Measurements from ENCODE around the gene MUC5B. TPM values are rescaled to one million over a fixed set of nuclear protein-coding genes. Genes with fewer than 3 reads are reported as not detected.

MUC5B gene
- total RNA-seq, 1 donor from 2014 or later: not detected

GRCh38 chr11:1228101-1228821 is 5.4 kb downstream of the MUC5B start:
- Histone ChIP-seq H3K36me3 (ENCODE audit: insufficient read depth, low read length) (no peaks in the 10 kb centered on the region), H4K20me1 (ENCODE audit: insufficient read depth, low read length) (no peaks in the 10 kb centered on the region)

GRCh38 chr11:1228921-1229451 is 6.1 kb downstream of the MUC5B start:
- Histone ChIP-seq H3K27ac (ENCODE audit: low read depth, low read length) (no peak overlapping the region), H4K20me1 (ENCODE audit: insufficient read depth, low read length) (no peaks in the 10 kb centered on the region), H3K4me2 (ENCODE audit: low read length) (no peak overlapping the region), H3K79me2 (ENCODE audit: insufficient read depth, low read length) (no peaks in the 10 kb centered on the region), H3K4me1 (ENCODE audit: insufficient read depth, low read length) (no peaks in the 10 kb centered on the region), H3K4me3 (ENCODE audit: insufficient read depth, low read depth, low read length) (no peak overlapping the region), H3K27me3 (ENCODE audit: insufficient read depth, low read length) (no peaks in the 10 kb centered on the region), H2AFZ (ENCODE audit: low read depth, low read length) (no peak overlapping the region), H3K9ac (ENCODE audit: low read length) (no peak overlapping the region), H3K9me3 (ENCODE audit: insufficient read depth, low read depth, low read length) (no peaks in the 10 kb centered on the region), H3K36me3 (ENCODE audit: insufficient read depth, low read length) (no peaks in the 10 kb centered on the region)
- no peak for FAIRE-seq
- DNase-seq (ENCODE audit: low read depth): no peak
- no peak overlapping the region for H3K27ac Mint-ChIP-seq (ENCODE audit: unreplicated experiment)
- H3K4me1 Mint-ChIP-seq (ENCODE audit: low read depth, unreplicated experiment): no peaks in the 10 kb centered on the region
- no peaks in the 10 kb centered on the region for H3K36me3 Mint-ChIP-seq (ENCODE audit: low read depth, unreplicated experiment)
- no peak for TF ChIP-seq CTCF (IDR thresholded peaks at IDR 0.05; ENCODE audit: insufficient read depth, low read depth, low read length)
- no peak for TF ChIP-seq EZH2 (IDR thresholded peaks at IDR 0.05; ENCODE audit: insufficient read depth, low read length)
- no peaks in the 10 kb centered on the region for H3K9me3 Mint-ChIP-seq (ENCODE audit: unreplicated experiment)
- peaks cover 7% of the 10 kb centered on the region for H3K27me3 Mint-ChIP-seq (ENCODE audit: low read depth, unreplicated experiment)
- H3K4me3 Mint-ChIP-seq (ENCODE audit: unreplicated experiment): no peak overlapping the region

More at GRCh38 chr11:1228101-1228821, 5.4 kb downstream of the MUC5B start:
- H3K4me1 ChIP-seq (ENCODE audit: insufficient read depth, low read length): no peaks in the 10 kb centered on the region
- H2AFZ ChIP-seq (ENCODE audit: low read depth, low read length): no peak overlapping the region
- no peak overlapping the region for H3K4me3 ChIP-seq (ENCODE audit: insufficient read depth, low read depth, low read length)
- TF ChIP-seq EZH2 (IDR thresholded peaks at IDR 0.05; ENCODE audit: insufficient read depth, low read length) (no peak), CTCF (IDR thresholded peaks at IDR 0.05; ENCODE audit: insufficient read depth, low read depth, low read length) (no peak)
- H3K9ac ChIP-seq (ENCODE audit: low read length): no peak overlapping the region
- Mint-ChIP-seq H3K36me3 (ENCODE audit: low read depth, unreplicated experiment) (no peaks in the 10 kb centered on the region), H3K27me3 (ENCODE audit: low read depth, unreplicated experiment) (peaks cover 7% of the 10 kb centered on the region), H3K9me3 (ENCODE audit: unreplicated experiment) (no peaks in the 10 kb centered on the region), H3K4me3 (ENCODE audit: unreplicated experiment) (no peak overlapping the region), H3K4me1 (ENCODE audit: low read depth, unreplicated experiment) (no peaks in the 10 kb centered on the region), H3K27ac (ENCODE audit: unreplicated experiment) (no peak overlapping the region)
- no peak overlapping the region for H3K4me2 ChIP-seq (ENCODE audit: low read length)
- H3K9me3 ChIP-seq (ENCODE audit: insufficient read depth, low read depth, low read length): no peaks in the 10 kb centered on the region
- no peak overlapping the region for H3K27ac ChIP-seq (ENCODE audit: low read depth, low read length)
- FAIRE-seq: no peak
- no peak for DNase-seq (ENCODE audit: low read depth)
- H3K27me3 ChIP-seq (ENCODE audit: insufficient read depth, low read length): no peaks in the 10 kb centered on the region
- no peaks in the 10 kb centered on the region for H3K79me2 ChIP-seq (ENCODE audit: insufficient read depth, low read length)

Data from astrocyte (in vitro differentiated cells and primary cell).